ENCODE data around the gene FCHSD2.

DNA sequence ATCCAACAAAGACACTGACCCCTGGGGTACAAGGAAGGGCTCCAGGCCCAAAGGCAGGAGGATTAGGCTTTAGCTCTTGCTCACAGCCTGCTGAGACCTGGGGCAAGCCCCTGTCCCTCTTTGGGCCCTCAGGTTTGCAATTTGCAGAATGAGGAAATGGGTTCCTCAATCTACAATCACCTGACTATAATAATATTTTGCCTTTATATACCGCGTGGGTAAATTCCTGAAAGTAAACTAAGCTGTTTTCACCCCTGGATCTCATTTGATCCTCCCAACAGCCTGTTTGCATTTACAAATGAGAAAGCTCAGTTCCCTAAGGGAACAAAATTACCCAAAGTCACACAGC is 349.1 kb downstream of the FCHSD2 start:
- TF ChIP-seq, protein P1, sequence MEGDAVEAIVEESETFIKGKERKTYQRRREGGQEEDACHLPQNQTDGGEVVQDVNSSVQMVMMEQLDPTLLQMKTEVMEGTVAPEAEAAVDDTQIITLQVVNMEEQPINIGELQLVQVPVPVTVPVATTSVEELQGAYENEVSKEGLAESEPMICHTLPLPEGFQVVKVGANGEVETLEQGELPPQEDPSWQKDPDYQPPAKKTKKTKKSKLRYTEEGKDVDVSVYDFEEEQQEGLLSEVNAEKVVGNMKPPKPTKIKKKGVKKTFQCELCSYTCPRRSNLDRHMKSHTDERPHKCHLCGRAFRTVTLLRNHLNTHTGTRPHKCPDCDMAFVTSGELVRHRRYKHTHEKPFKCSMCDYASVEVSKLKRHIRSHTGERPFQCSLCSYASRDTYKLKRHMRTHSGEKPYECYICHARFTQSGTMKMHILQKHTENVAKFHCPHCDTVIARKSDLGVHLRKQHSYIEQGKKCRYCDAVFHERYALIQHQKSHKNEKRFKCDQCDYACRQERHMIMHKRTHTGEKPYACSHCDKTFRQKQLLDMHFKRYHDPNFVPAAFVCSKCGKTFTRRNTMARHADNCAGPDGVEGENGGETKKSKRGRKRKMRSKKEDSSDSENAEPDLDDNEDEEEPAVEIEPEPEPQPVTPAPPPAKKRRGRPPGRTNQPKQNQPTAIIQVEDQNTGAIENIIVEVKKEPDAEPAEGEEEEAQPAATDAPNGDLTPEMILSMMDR (IDR thresholded peaks at IDR 0.05; ENCODE audit: borderline replicate concordance, extremely low read depth, low read length, poor library complexity, severe bottlenecking) = no peak
- no peak for TF ChIP-seq EZH2 (IDR thresholded peaks at IDR 0.05; ENCODE audit: borderline replicate concordance, low read depth, low read length, severe bottlenecking)

All from DND-41 (cell line).